ENCODE data around the gene ZNF592.

The ZNF592 gene

GRCh38 chr15:84832448-84833040 is 84.2 kb downstream of the ZNF592 start:
- TF ChIP-seq CTCF (IDR thresholded peaks at IDR 0.05; ENCODE audit: control extremely low read depth, extremely low read depth, low read depth, missing control alignments), result no peak
- POLR2A ChIA-PET, result no interaction called here
- CTCF ChIA-PET, result interaction anchor here (1.1 to 2.7 kb wide), 3 partner anchors 10 to 46 kb away, joined by 3 to 8 read pairs (median 5); no protein-coding TSS in a partner anchor
- no peak for DNase-seq (ENCODE audit: extremely low spot score)

GRCh38 chr15:84833447-84834228 is 85.2 kb downstream of the ZNF592 start:
- ChIA-PET POLR2A (no interaction called here), CTCF (interaction anchor here (1.1 to 2.7 kb wide), 7 partner anchors 9 to 262 kb away, joined by 3 to 8 read pairs (median 5); no protein-coding TSS in a partner anchor)
- no peak for TF ChIP-seq CTCF (IDR thresholded peaks at IDR 0.05; ENCODE audit: control extremely low read depth, extremely low read depth, low read depth, missing control alignments)
- no peak for DNase-seq (ENCODE audit: extremely low spot score)

- ChIA-PET POLR2A (no interaction called here), CTCF (interaction anchor here (1.1 to 4.2 kb wide), 8 partner anchors 9 to 263 kb away, joined by 3 to 14 read pairs (median 4); no protein-coding TSS in a partner anchor)
- TF ChIP-seq CTCF (IDR thresholded peaks at IDR 0.05; ENCODE audit: control extremely low read depth, extremely low read depth, low read depth, missing control alignments), result no peak
- DNase-seq (ENCODE audit: extremely low spot score), result no peak
Observed at GRCh38 chr15:84834229-84834955, 86.0 kb downstream of the ZNF592 start.

DNA sequence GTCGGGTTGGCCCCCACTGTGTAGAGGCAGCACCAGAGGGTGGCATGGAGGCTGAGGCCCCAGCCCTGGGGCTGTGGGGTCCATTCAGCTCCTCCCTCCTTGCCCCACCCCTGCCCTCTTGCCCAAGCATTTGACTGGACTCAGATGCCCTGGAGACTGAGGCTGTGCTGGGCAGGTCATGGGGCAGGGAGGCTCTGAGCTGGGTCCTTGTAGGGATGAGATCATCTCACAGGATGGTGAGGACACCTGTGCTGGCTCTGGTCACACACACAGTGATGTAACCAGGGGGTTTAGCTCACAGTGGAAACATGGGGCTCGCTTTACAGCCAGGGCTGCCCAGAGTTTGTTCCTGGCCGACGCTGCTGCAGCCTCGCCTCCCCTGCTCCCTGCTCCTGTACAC is 86.6 kb downstream of the ZNF592 start:
- no peak for DNase-seq (ENCODE audit: extremely low spot score)
- CTCF ChIA-PET, result interaction anchor here (1.0 to 4.2 kb wide), 9 partner anchors 8 to 264 kb away, joined by 3 to 14 read pairs (median 4); no protein-coding TSS in a partner anchor
- POLR2A ChIA-PET, result no interaction called here
- TF ChIP-seq CTCF (IDR thresholded peaks at IDR 0.05; ENCODE audit: control extremely low read depth, extremely low read depth, low read depth, missing control alignments), result no peak

DNA sequence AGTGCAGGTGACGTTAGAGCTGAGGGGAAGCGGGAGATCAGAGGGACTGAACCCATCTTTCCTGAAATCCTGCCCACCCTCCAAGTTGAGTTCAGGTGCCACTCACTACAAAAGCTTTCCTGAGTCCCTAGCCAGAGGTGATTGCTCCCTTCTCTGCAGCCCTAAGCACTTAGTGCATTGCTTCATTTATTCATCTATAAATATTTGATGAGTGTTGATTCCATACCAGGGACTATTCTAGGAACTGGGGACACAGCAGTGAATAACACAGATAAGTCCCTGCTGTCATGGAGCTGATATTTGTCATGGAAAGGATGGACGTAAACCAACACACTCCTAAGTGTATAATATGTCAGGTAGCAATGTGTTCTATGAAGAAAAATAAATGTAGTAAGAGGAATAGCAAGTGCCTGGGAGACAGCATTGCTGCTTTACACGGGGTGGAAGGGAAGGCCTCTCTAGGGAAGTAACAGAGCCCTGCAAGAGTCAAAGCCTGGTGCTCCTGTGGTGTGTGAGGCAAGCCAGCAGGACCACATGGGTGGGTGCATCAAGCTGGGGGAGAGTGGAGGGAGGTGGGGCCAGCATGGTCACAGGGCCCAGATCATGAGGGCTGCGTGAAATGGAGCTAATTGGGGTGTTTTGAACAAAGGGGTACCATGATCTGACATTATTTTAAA is 87.4 kb downstream of the ZNF592 start:
- no peak for TF ChIP-seq CTCF (IDR thresholded peaks at IDR 0.05; ENCODE audit: control extremely low read depth, extremely low read depth, low read depth, missing control alignments)
- no peak for DNase-seq (ENCODE audit: extremely low spot score)
- ChIA-PET CTCF (interaction anchor here (1.0 to 4.2 kb wide), 7 partner anchors 9 to 43 kb away, joined by 3 to 14 read pairs (median 4); no protein-coding TSS in a partner anchor), POLR2A (no interaction called here)

GRCh38 chr15:84836844-84837243 is 88.5 kb downstream of the ZNF592 start:
- no peak for TF ChIP-seq CTCF (IDR thresholded peaks at IDR 0.05; ENCODE audit: control extremely low read depth, extremely low read depth, low read depth, missing control alignments)
- no peak for DNase-seq (ENCODE audit: extremely low spot score)
- ChIA-PET CTCF (interaction anchor here (1.7 to 4.2 kb wide), 4 partner anchors 9 to 17 kb away, joined by 7 to 14 read pairs (median 8); no protein-coding TSS in a partner anchor), POLR2A (no interaction called here)
